Measurements from ENCODE around the gene APEX1.

DNA sequence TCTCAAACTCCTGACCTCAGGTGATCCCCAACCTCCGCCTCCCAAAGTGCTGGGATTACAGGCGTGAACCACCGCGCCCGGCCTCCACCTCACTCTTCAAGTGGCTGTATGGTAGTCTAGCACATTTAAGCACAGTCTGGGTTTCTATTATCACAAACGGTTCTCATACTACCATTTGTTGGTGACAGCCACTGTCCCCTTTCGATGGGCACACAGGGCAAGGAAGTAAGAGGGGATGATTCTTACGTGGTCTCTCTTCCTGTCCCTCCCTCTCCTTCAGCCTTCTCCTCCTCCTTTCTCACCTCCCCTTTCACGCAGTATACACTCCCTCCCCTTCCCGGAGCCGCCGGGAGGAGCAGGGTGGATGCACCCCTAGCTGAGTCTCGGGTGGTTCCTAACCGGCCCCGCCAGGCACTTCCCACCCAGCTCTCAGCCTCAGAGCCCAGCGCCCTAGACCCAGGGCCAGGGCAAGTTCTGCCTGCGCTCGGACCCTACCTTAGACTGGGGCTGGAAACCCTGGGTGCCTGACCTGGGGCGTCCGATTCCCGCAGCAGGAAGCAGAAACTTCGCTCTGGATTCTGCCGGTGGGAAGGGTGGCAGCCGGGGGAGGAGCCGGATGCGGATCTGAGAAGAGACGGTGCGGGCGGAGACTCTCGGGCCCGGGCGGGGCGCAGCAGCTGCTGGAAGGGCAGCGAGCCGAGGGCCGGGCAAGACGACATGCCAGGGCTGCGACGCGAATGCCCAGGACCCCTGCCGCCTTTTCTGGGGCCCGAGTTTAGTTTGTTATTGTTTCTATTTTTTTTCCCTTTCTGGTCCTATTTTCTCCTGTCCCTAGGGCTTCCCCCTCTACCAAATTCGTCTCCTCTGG, 41.9 kb upstream of the APEX1 start, which contains the start of gene TEP1:
- TF ChIP-seq, protein P1, sequence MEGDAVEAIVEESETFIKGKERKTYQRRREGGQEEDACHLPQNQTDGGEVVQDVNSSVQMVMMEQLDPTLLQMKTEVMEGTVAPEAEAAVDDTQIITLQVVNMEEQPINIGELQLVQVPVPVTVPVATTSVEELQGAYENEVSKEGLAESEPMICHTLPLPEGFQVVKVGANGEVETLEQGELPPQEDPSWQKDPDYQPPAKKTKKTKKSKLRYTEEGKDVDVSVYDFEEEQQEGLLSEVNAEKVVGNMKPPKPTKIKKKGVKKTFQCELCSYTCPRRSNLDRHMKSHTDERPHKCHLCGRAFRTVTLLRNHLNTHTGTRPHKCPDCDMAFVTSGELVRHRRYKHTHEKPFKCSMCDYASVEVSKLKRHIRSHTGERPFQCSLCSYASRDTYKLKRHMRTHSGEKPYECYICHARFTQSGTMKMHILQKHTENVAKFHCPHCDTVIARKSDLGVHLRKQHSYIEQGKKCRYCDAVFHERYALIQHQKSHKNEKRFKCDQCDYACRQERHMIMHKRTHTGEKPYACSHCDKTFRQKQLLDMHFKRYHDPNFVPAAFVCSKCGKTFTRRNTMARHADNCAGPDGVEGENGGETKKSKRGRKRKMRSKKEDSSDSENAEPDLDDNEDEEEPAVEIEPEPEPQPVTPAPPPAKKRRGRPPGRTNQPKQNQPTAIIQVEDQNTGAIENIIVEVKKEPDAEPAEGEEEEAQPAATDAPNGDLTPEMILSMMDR (IDR thresholded peaks at IDR 0.05): peak in 2 of 7 experiments; percentile 6 to 18
- TF ChIP-seq POLR2A (IDR thresholded peaks at IDR 0.05): peak; percentile 70 to 86 (median 85)
